Pancreas (tissue), 10 donors: ENCODE data around the gene RGMA. TPM values are rescaled to one million over a fixed set of nuclear protein-coding genes. Genes with fewer than 3 reads are reported as not detected.

Source experiments
- ATAC-seq, 4 donors: fragments of 200-7000 bp; cut with Tn5 transposase; one replicate each; pipeline versions ENCODE4 v1.8.0 to v1.9.1; 2020; ENCODE audit warnings: mild to moderate bottlenecking in 4 of 4, moderate library complexity in 4 of 4
- DNase-seq, 6 donors: peaks; one replicate each; pipeline ENCODE4 v3.0.0-alpha.2; 2020
- FAIRE-seq: peaks from 2 replicates; lab custom pipeline; 2012; peaks lifted over from hg19 to GRCh38; lab: Jason Lieb, UNC
- H3K27ac ChIP-seq, 4 donors: fragments of 200-600 bp; sonication (generic); 1 replicate in 3 of 4; 2 replicates in 1 of 4; pipeline versions ENCODE4 v1.5.0 to v1.8.0; 2020
- H3K27me3 ChIP-seq, 4 donors: fragments of 200-600 bp; one replicate each; pipeline ENCODE4 v1.8.0; 2021
- H3K36me3 ChIP-seq, 3 donors: fragments of 200-600 bp; sonication (generic) in 1 of 3; one replicate each; pipeline versions ENCODE4 v1.5.0 to v1.8.0; 2020 to 2021
- H3K4me1 ChIP-seq, 3 donors: fragments of 200-600 bp; one replicate each; pipeline ENCODE4 v1.8.0; 2021
- H3K4me3 ChIP-seq, 4 donors: fragments of 200-600 bp; sonication (generic) in 2 of 4; one replicate each; pipeline versions ENCODE4 v1.5.0 to v1.8.0; 2020 to 2021
- H3K9me3 ChIP-seq, 4 donors: fragments of 200-600 bp; one replicate each; pipeline ENCODE4 v1.8.0; 2021
- WGBS, 2 donors: extraction: QIAGEN DNeasy Blood & Tissue Kit; methylation state at CpG; one replicate each; pipeline ENCODE4 v1.1.7; 2013; 5-methylcytosine and 5-hydroxymethylcytosine counted together
- intact Hi-C, 3 donors: fragments of 100-400 bp; cut with DNase I; formaldehyde crosslinking; loops; one replicate each; pipeline versions ENCODE4 v1.11.1 to v1.14.2; 2022
- polyA plus RNA-seq, 2 donors: library from polyadenylated mRNA; stranded (reverse); fragments of 200-250 nt; gene quantifications; one replicate each; pipeline ENCODE4 v1.2.3, GENCODE V29; 2013
- total RNA-seq, 6 donors: library from RNA; stranded (reverse); fragmentation: NEBNext Ultra II Directional in 4 of 6; extraction: Animal tissue kit (Norgen Biotek cat#: 25700) in 4 of 6; gene quantifications; one replicate each; pipeline versions ENCODE4 v1.2.1 to v1.2.4, GENCODE V29; 2021 to 2023
- TF ChIP-seq, protein P1 (sequence below), 4 donors: fragments of 200-600 bp; sonication (generic) in 3 of 4; IDR thresholded peaks; one replicate each; pipeline versions ENCODE4 v1.5.0 to v1.8.0; 2021; ENCODE audit warnings: antibody characterized with exemption in 4 of 4
- donor health status: healthy with polysubstance abuse.
- donor health status: DM: no; HTN: no; CAD: no; lungs with moderate emphysema.
- donor health status: DM: no; HTN: no; CAD: no.
- donor health status: control.
- donor health status: control.
- donor health status: Bipolar disorder and iron deficiency.
- donor health status: DM: yes; HTN: yes; CAD: no.
- donor health status: DM: no; HTN: no; CAD: no.
- donor health status: DM: no; HTN: no; CAD: no.
- donor health status: DM: yes; HTN: yes; CAD: no.

RGMA gene
- total and polyA plus RNA-seq, 8 donors, result 3.7 to 14.3 (median 6.8) TPM

DNA sequence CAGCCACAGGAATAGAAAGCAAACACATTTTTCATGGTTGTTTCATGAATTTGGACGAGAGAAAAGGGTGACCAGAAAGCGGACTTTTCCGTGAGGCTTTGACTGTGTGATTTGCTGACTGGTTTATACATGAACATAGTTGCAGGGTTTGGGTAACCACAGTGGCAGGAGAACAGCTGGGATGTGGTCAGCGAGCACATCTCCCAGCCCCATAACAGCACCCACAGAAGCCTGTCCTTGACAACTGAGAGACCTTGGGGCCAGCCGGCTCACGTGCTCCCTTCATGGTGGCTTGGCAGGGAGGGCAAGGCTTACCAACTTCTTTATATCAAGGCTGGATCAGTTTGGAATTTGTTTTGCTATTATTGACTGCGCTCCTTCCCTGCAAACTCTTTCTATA lies 13.2 kb upstream of the RGMA start:
- Histone ChIP-seq H3K27me3 (no peaks in the 10 kb centered on the region), H3K9me3 (no peaks in the 10 kb centered on the region), H3K36me3 (no peaks in the 10 kb centered on the region), H3K27ac (no peak overlapping the region), H3K4me3 (no peak overlapping the region), H3K4me1 (no peaks in the 10 kb centered on the region)
- intact Hi-C loops, result no loop called here
- TF ChIP-seq, protein P1, sequence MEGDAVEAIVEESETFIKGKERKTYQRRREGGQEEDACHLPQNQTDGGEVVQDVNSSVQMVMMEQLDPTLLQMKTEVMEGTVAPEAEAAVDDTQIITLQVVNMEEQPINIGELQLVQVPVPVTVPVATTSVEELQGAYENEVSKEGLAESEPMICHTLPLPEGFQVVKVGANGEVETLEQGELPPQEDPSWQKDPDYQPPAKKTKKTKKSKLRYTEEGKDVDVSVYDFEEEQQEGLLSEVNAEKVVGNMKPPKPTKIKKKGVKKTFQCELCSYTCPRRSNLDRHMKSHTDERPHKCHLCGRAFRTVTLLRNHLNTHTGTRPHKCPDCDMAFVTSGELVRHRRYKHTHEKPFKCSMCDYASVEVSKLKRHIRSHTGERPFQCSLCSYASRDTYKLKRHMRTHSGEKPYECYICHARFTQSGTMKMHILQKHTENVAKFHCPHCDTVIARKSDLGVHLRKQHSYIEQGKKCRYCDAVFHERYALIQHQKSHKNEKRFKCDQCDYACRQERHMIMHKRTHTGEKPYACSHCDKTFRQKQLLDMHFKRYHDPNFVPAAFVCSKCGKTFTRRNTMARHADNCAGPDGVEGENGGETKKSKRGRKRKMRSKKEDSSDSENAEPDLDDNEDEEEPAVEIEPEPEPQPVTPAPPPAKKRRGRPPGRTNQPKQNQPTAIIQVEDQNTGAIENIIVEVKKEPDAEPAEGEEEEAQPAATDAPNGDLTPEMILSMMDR (IDR thresholded peaks at IDR 0.05), result no peak
- ATAC-seq (no peak), DNase-seq (no peak), FAIRE-seq (no peak)
- WGBS, 2 donors, result 68 to 77% methylated on average over 7 of the region's 7 CpGs

DNA sequence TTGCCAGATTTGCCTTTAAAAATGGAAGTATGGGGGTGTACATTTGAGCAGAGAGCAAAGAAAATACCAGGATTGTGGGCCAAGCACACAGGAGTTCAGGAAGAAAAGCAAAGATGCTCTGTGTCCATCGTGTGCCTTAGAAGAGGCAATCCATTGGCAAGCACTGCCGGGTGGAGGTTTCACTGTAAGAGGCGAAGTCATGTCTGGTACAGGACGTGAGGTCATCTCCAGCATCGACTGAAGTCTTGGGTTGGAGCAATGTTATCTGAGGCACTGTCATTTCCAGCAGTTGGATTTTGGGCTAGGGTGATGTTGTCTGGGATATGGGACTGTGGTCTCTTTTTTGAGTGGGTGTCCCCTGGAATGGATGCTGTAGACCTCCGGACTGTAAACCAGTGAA lies 4.8 kb upstream of the RGMA start:
- 82 to 85% methylated on average over 6 of the region's 6 CpGs for WGBS, 2 donors
- ATAC-seq (no peak), FAIRE-seq (no peak), DNase-seq (no peak)
- Histone ChIP-seq H3K36me3 (no peaks in the 10 kb centered on the region), H3K27ac (no peak overlapping the region), H3K9me3 (no peaks in the 10 kb centered on the region), H3K4me3 (no peak overlapping the region), H3K27me3 (no peaks in the 10 kb centered on the region), H3K4me1 (no peaks in the 10 kb centered on the region)
- intact Hi-C loops, result no loop called here
- TF ChIP-seq, protein P1 (IDR thresholded peaks at IDR 0.05), result no peak

DNA sequence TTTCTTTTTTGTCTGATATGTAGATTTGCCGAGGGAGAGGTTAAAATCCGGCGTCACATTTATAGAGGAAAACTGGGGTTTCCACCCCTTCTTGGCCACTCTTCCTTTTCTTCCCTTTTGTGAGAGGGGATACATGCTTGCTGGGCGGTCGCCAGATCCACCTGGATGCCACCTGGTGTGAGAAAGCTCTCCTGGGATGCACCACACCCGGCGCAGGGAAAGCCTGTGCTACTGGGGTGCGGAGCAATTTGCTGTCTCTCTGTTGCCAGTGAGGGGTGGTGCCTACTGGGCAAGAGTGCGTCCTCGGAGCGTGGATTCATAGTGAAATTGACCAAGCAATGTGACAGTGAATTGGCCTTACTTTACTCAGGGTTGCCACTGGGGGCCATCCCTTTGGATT lies 2.5 kb upstream of the RGMA start:
- Histone ChIP-seq H3K36me3 (no peaks in the 10 kb centered on the region), H3K4me3 (no peak overlapping the region), H3K4me1 (peaks cover 0 to 5% (median 0%) of the 10 kb centered on the region in 3 donors), H3K9me3 (no peaks in the 10 kb centered on the region), H3K27me3 (peaks cover 0 to 2% (median 0%) of the 10 kb centered on the region in 4 donors), H3K27ac (no peak overlapping the region)
- intact Hi-C loops, result no loop called here
- DNase-seq (no peak), FAIRE-seq (no peak), ATAC-seq (no peak)
- TF ChIP-seq, protein P1 (IDR thresholded peaks at IDR 0.05), result no peak
- 89 to 94% methylated on average over 9 to 11 of the region's 11 CpGs for WGBS, 2 donors

DNA sequence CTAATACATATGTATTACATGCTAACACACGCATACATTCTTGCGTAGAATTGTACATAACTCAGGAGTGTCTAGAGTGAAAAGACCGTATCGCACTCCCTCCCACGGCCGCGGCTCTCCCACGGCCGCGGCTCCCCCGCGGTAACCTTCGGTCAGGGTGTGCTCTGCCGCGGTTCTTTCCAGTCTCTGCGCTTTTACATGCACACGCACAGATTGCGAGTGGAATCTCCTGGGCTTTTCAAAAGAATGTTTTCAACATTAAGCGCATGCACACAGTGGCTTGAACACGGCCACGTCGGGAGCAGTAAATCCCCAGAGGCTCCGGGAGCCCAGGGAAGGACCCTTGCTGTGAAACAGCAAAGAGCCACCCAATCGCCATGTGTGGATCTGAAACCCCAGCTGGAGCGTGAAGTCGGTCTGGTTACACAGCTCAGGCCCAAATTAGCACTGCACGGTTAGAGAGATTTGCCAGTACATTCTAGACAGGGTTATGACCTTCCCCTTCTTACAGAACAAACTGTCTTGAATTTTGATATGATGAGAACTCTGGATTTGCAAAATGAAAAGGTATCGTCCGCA lies 805 bp upstream of the RGMA start:
- H3K9me3 ChIP-seq, result no peaks in the 10 kb centered on the region
- 14 to 17% methylated on average over 29 of the region's 29 CpGs for WGBS, 2 donors
- ATAC-seq (peak in 1 of 4 donors; percentile 7), DNase-seq (no peak), FAIRE-seq (no peak)
- H3K27ac ChIP-seq, result no peak overlapping the region
- H3K36me3 ChIP-seq, result no peaks in the 10 kb centered on the region
- intact Hi-C loops, result no loop called here
- H3K27me3 ChIP-seq, result peaks cover 0 to 5% (median 0%) of the 10 kb centered on the region in 4 donors
- peaks cover 0 to 5% (median 0%) of the 10 kb centered on the region in 3 donors for H3K4me1 ChIP-seq
- H3K4me3 ChIP-seq, result peak overlapping the region; percentile 18 to 63 (median 39)
- TF ChIP-seq, protein P1 (IDR thresholded peaks at IDR 0.05), result no peak
